B cell (primary cell): ENCODE data around the gene DNTT. TPM values are rescaled to one million over a fixed set of nuclear protein-coding genes. Genes with fewer than 3 reads are reported as not detected.

ENCODE experiments used
- ATAC-seq: fragments of 200-7000 bp; cut with Tn5 transposase; one replicate; pipeline ENCODE4 v1.10.0; 2021; ENCODE audit warnings: low read depth, mild to moderate bottlenecking, moderate number of reproducible peaks, moderate library complexity
- CTCF ChIA-PET: fragments of 350-600 bp; sonication (Branson Sonifier 250); formaldehyde crosslinking; loops from one replicate; lab custom pipeline; 2021; ENCODE audit warnings: antibody characterized with exemption, inconsistent platforms; lab: Charles Lee
- POLR2A ChIA-PET: fragments of 350-600 bp; sonication (Branson Sonifier 250); formaldehyde crosslinking; loops from one replicate; lab custom pipeline; 2021; ENCODE audit warnings: antibody characterized with exemption; lab: Charles Lee
- DNase-seq: peaks from one replicate; pipeline ENCODE4 v3.0.0; 2013
- H2AFZ ChIP-seq: 2 replicates; pipeline ENCODE4 v1.6.1; 2012; ENCODE audit warnings: mild to moderate bottlenecking, low read depth, low read length; ENCODE audit not compliant: insufficient read depth, poor library complexity, severe bottlenecking
- H3K27ac ChIP-seq, 2 donors: 1 replicate in 1 of 2; 2 replicates in 1 of 2; pipeline ENCODE4 v1.5.1; 2012 to 2013; ENCODE audit warnings: low read length in 2 of 2, mild to moderate bottlenecking in 2 of 2, moderate library complexity in 1 of 2
- H3K27me3 ChIP-seq, 4 experiments: fragments of 200-600 bp in 1 of 4; sonication (generic) in 1 of 4; replicated peaks in 1 of 4; 1 replicate in 2 of 4; 2 replicates in 2 of 4; pipeline versions ENCODE4 v1.6.1 to v1.7.0; 2013 to 2016; ENCODE audit warnings: low read length in 3 of 4, mild to moderate bottlenecking in 2 of 4, mixed read lengths in 1 of 4, moderate library complexity in 1 of 4; ENCODE audit not compliant: insufficient read depth in 4 of 4, control insufficient read depth in 3 of 4; ENCODE audit errors: control extremely low read depth in 1 of 4
- H3K36me3 ChIP-seq, 2 experiments: replicated peaks in 1 of 2; 1 replicate in 1 of 2; 2 replicates in 1 of 2; pipeline versions ENCODE4 v1.6.1 to v1.7.1; 2013; ENCODE audit warnings: low read length in 1 of 2; ENCODE audit not compliant: insufficient read depth in 2 of 2, control insufficient read depth in 1 of 2; ENCODE audit errors: control extremely low read depth in 1 of 2, extremely low read depth in 1 of 2
- H3K4me1 ChIP-seq, 2 donors: fragments of 200-600 bp in 1 of 2; sonication (generic) in 1 of 2; 1 replicate in 1 of 2; 2 replicates in 1 of 2; pipeline versions ENCODE4 v1.5.1 to v1.6.1; 2013 to 2017; ENCODE audit warnings: low read length in 2 of 2; ENCODE audit not compliant: control insufficient read depth in 2 of 2, insufficient read depth in 2 of 2
- H3K4me2 ChIP-seq: replicated peaks from 2 replicates; pipeline ENCODE3; 2012; ENCODE audit warnings: mild to moderate bottlenecking, low read depth, low read length; ENCODE audit not compliant: poor library complexity, severe bottlenecking
- H3K4me3 ChIP-seq, 5 experiments: fragments of 200-600 bp in 1 of 5; sonication (generic) in 1 of 5; 1 replicate in 3 of 5; 2 replicates in 2 of 5; pipeline versions ENCODE4 v1.5.1 to v1.7.0; 2011 to 2016; ENCODE audit warnings: low read length in 4 of 5, mild to moderate bottlenecking in 4 of 5, low read depth in 2 of 5, control low read depth in 1 of 5, moderate library complexity in 1 of 5; ENCODE audit not compliant: insufficient read depth in 1 of 5; ENCODE audit errors: control extremely low read depth in 1 of 5, extremely low read depth in 1 of 5
- H3K79me2 ChIP-seq: fragments of 200-600 bp; sonication (generic); one replicate; pipeline ENCODE4 v1.6.0; 2016; ENCODE audit warnings: low read length; ENCODE audit not compliant: control insufficient read depth, insufficient read depth
- H3K9ac ChIP-seq: fragments of 200-600 bp; sonication (generic); 2 replicates; pipeline ENCODE4 v1.6.1; 2017; ENCODE audit warnings: mild to moderate bottlenecking, low read length, moderate library complexity
- H3K9me3 ChIP-seq, 3 donors: one replicate each; pipeline versions ENCODE4 v1.6.1 to v1.7.1; 2013; ENCODE audit warnings: low read length in 2 of 3; ENCODE audit not compliant: control insufficient read depth in 2 of 3, insufficient read depth in 1 of 3; ENCODE audit errors: control extremely low read depth in 1 of 3
- H4K20me1 ChIP-seq: 2 replicates; pipeline ENCODE4 v1.6.0; 2012; ENCODE audit warnings: mild to moderate bottlenecking, low read length; ENCODE audit not compliant: insufficient read depth, control insufficient read depth, poor library complexity, severe bottlenecking
- H3K27ac Mint-ChIP-seq: one replicate; pipeline ENCODE4 v1.8.0; 2021; ENCODE audit warnings: mixed read lengths
- H3K27me3 Mint-ChIP-seq: one replicate; pipeline ENCODE4 v1.8.0; 2021; ENCODE audit warnings: mixed read lengths
- H3K4me1 Mint-ChIP-seq: one replicate; pipeline ENCODE4 v1.8.0; 2021; ENCODE audit warnings: mixed read lengths
- H3K4me3 Mint-ChIP-seq: one replicate; pipeline ENCODE4 v1.8.0; 2021; ENCODE audit warnings: mixed read lengths
- H3K9me3 Mint-ChIP-seq: one replicate; pipeline ENCODE4 v1.8.0; 2022; ENCODE audit warnings: mixed read lengths; ENCODE audit not compliant: insufficient read depth
- CTCF ChIP-seq: fragments of 200-600 bp; IDR thresholded peaks from one replicate; pipeline ENCODE4 v1.8.0; 2022; ENCODE audit warnings: antibody characterized with exemption, mild to moderate bottlenecking
- EZH2 ChIP-seq: IDR thresholded peaks from 2 replicates; pipeline ENCODE4 v1.6.1; 2012; ENCODE audit warnings: borderline replicate concordance, low read depth, mild to moderate bottlenecking, moderate library complexity, low read length; ENCODE audit not compliant: insufficient read depth, poor library complexity, severe bottlenecking
- WGBS: methylation state at CpG from one replicate; pipeline ENCODE4 v1.1.5; 2013; ENCODE audit warnings: missing lambda C conversion rate; ENCODE audit not compliant: insufficient coverage; 5-methylcytosine and 5-hydroxymethylcytosine counted together
- intact Hi-C: fragments of 100-400 bp; cut with micrococcal nuclease; formaldehyde crosslinking; loops from one replicate; pipeline ENCODE4 v1.10.0; 2022
- polyA plus RNA-seq: library from polyadenylated mRNA; depleted of rRNA; stranded (reverse); fragments of >200 nt; gene quantifications from 2 replicates; pipeline ENCODE4 v1.2.3, GENCODE V29; 2012
- total RNA-seq, 2 donors: library from RNA; stranded (reverse); fragments of 120-200 nt in 1 of 2; gene quantifications; 1 replicate in 1 of 2; 2 replicates in 1 of 2; pipeline versions ENCODE4 v1.2.3 to v1.2.4, GENCODE V29; 2013 to 2022

Gene DNTT
- total and polyA plus RNA-seq, 2 donors (not counting 1 experiment from before 2014, with no cell fraction given), result not detected

- Mint-ChIP-seq H3K4me3 (peak overlapping the region; percentile 97), H3K9me3 (no peaks in the 10 kb centered on the region), H3K27me3 (no peaks in the 10 kb centered on the region), H3K27ac (peak overlapping the region; percentile 99), H3K4me1 (peaks cover 79% of the 10 kb centered on the region)
- Histone ChIP-seq H3K9me3 (peaks cover 0 to 3% (median 0%) of the 10 kb centered on the region in 3 donors), H3K4me2 (peak overlapping the region; percentile 83), H3K27ac (peak overlapping the region; percentile 57 to 88), H4K20me1 (peaks cover 38% of the 10 kb centered on the region), H3K4me3 (peak overlapping the region; percentile 73 to 97 (median 96)), H2AFZ (peak overlapping the region; percentile 12), H3K36me3 (peaks cover 0 to 35% of the 10 kb centered on the region in 2 experiments), H3K79me2 (peaks cover 81% of the 10 kb centered on the region), H3K9ac (peak overlapping the region; percentile 91), H3K4me1 (peaks cover 61 to 63% of the 10 kb centered on the region in 2 donors), H3K27me3 (no peaks in the 10 kb centered on the region)
- ATAC-seq (no peak), DNase-seq (no peak)
- intact Hi-C loops, result loop anchor here (1.0 to 5.0 kb wide), 3 partner anchors 8 to 512 kb away; partner anchors contain the start of gene ENTPD1
- WGBS, result 18% methylated on average over 4 of the region's 6 CpGs
- TF ChIP-seq CTCF, result no peak
- TF ChIP-seq EZH2, result no peak
- POLR2A ChIA-PET, result interaction anchor here (1.0 to 5.8 kb wide), 8 partner anchors 12 to 40 kb away, joined by 3 to 48 read pairs (median 4); no protein-coding TSS in a partner anchor
- CTCF ChIA-PET, result interaction anchor here (0.8 to 8.7 kb wide), 10 partner anchors 8 to 40 kb away, joined by 3 to 153 read pairs (median 7); no protein-coding TSS in a partner anchor
Observed at GRCh38 chr10:96269438-96270300, 34.6 kb upstream of the DNTT start.
